ENCODE data around the gene DDRGK1. TPM values are rescaled to one million over a fixed set of nuclear protein-coding genes. Genes with fewer than 3 reads are reported as not detected.

DDRGK1 gene
- total and polyA plus RNA-seq, 4 donors: 23.0 to 79.0 (median 63.2) TPM

DNA sequence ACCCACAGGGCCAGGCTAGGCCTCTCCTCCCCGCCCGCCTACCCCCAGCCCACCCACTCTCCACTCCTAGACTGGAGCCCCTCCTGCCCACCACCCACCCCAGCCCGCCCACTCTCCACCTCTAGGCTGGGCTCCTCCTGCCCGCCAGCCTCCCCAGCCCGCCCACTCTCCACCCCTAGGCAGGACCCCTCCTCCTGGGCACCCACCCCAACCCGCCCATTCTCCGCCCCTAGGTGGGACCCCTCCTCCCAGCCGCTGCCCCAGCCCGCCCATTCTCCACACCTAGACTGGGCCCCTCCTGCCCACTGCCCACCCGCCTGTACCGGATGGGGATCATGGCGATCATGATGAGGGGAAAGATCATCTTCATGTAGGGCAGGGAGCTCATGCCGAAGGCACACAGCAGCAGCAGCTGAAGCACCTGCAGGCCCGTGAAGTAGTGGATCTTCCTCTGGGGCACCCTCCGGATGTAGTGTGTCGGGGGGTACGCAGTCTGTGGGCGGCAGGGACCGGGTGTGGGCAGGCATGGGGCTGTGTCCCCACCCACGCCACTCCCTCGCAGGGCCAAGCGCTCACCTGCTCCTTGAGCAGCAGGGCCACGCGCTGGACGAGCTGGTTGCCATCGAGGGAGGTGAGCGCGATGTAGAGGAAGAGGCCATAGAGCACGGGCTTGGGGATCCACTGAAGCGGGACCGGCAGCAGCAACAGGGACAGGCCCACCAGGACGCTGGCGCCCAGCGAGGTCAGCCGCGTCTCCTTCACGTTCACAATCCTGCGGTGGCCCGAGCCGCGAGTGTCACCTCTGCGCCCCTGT, 23.7 kb upstream of the DDRGK1 start:
- no peak overlapping the region for H3K27ac ChIP-seq (ENCODE audit: low read depth, low read length)
- H3K36me3 ChIP-seq (ENCODE audit: control insufficient read depth, insufficient read depth, low read length): peaks cover 40% of the 10 kb centered on the region
- no peak for DNase-seq (ENCODE audit: low read depth in 4 of 6, low spot score in 6 of 6)
- WGBS (ENCODE audit: insufficient coverage): 87% methylated on average over 33 of the region's 42 CpGs
- no peaks in the 10 kb centered on the region for H3K27me3 ChIP-seq (ENCODE audit: control insufficient read depth, insufficient read depth, low read length)
- H3K9me3 ChIP-seq (ENCODE audit: control insufficient read depth, insufficient read depth, low read length): no peaks in the 10 kb centered on the region
- no peak overlapping the region for H3K4me3 ChIP-seq (ENCODE audit: low read depth, low read length)
- no peaks in the 10 kb centered on the region for H3K4me1 ChIP-seq (ENCODE audit: control insufficient read depth, insufficient read depth, low read length)

DNA sequence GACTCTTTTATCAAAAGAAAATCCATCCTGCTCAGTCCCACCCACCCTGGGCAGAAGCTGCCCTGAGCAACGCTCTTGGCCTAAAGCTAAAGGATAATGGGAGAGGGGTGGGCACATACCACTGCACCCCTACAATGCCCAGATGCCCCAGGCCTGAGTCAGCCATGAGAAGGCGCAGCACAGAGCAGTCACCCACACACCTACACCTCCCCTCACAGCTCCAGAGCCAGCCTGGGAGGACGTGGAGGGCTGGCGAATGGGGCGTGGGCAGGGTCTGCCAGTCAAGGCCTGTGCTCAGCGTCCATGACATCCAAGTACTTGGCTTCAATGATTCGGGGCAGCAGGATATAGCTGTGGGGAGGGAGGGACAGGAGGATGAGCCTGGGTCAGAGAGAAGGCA, 23.0 kb upstream of the DDRGK1 start:
- WGBS (ENCODE audit: insufficient coverage): 63% methylated on average over 2 of the region's 7 CpGs

DNA sequence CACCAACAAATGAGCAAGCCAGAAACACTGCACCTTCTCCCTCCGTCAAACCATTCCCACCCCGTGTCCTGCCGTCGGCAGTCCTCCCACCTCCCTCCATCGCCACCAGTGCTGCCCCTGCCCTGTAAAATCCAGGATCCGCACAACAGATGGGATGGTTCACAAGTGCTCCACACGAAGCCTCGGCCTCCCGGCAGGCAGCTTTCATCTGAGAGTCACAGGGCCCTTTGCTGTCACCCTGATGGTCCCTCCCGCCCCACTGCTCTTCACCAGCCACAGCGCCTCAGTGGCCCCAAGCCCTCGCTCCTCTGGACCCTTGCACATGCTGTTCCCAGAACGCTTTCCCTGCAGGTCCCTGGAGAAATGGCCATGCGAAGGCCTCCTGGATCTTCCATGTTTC, 22.4 kb upstream of the DDRGK1 start:
- H3K36me3 ChIP-seq (ENCODE audit: control insufficient read depth, insufficient read depth, low read length): peaks cover 53% of the 10 kb centered on the region
- WGBS (ENCODE audit: insufficient coverage): 94% methylated on average over 14 of the region's 14 CpGs

More for the DNA sequence above, 23.0 kb upstream of the DDRGK1 start:
- DNase-seq (ENCODE audit: low read depth in 4 of 6, low spot score in 6 of 6): no peak
- H3K27me3 ChIP-seq (ENCODE audit: control insufficient read depth, insufficient read depth, low read length): no peaks in the 10 kb centered on the region
- peaks cover 46% of the 10 kb centered on the region for H3K36me3 ChIP-seq (ENCODE audit: control insufficient read depth, insufficient read depth, low read length)
- H3K4me1 ChIP-seq (ENCODE audit: control insufficient read depth, insufficient read depth, low read length): peaks cover 3% of the 10 kb centered on the region
- H3K4me3 ChIP-seq (ENCODE audit: low read depth, low read length): no peak overlapping the region
- H3K27ac ChIP-seq (ENCODE audit: low read depth, low read length): no peak overlapping the region
- no peaks in the 10 kb centered on the region for H3K9me3 ChIP-seq (ENCODE audit: control insufficient read depth, insufficient read depth, low read length)

DNA sequence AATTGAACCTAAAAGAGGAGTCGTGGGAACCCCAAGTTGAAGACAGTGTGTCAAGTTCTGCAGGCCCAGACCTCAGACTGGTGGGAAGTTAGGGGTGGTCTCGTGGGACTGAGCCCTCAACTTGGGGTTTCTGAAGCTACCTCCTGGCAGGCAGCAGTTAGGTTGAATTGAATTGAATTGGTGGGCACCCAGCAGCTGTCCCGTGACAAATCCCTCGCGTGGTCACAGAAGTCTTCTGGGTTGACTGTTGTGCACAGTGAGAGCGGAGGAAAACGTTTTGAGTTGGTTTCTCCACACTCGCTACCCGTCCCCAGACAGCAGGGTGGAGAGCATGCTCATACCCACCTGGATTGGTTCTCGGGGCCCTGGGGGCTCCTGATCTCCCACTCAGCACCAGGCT, 21.6 kb upstream of the DDRGK1 start:
- Histone ChIP-seq H3K27me3 (ENCODE audit: control insufficient read depth, insufficient read depth, low read length) (no peaks in the 10 kb centered on the region), H3K9me3 (ENCODE audit: control insufficient read depth, insufficient read depth, low read length) (no peaks in the 10 kb centered on the region), H3K4me3 (ENCODE audit: low read depth, low read length) (no peak overlapping the region), H3K36me3 (ENCODE audit: control insufficient read depth, insufficient read depth, low read length) (peaks cover 61% of the 10 kb centered on the region), H3K4me1 (ENCODE audit: control insufficient read depth, insufficient read depth, low read length) (peaks cover 6% of the 10 kb centered on the region), H3K27ac (ENCODE audit: low read depth, low read length) (no peak overlapping the region)
- DNase-seq (ENCODE audit: low read depth in 4 of 6, low spot score in 6 of 6): no peak
- 81% methylated on average over 7 of the region's 10 CpGs for WGBS (ENCODE audit: insufficient coverage)

More for the DNA sequence above, 22.4 kb upstream of the DDRGK1 start:
- Histone ChIP-seq H3K4me3 (ENCODE audit: low read depth, low read length) (no peak overlapping the region), H3K9me3 (ENCODE audit: control insufficient read depth, insufficient read depth, low read length) (no peaks in the 10 kb centered on the region), H3K27me3 (ENCODE audit: control insufficient read depth, insufficient read depth, low read length) (no peaks in the 10 kb centered on the region), H3K27ac (ENCODE audit: low read depth, low read length) (no peak overlapping the region), H3K4me1 (ENCODE audit: control insufficient read depth, insufficient read depth, low read length) (peaks cover 6% of the 10 kb centered on the region)
- no peak for DNase-seq (ENCODE audit: low read depth in 4 of 6, low spot score in 6 of 6)

DNA sequence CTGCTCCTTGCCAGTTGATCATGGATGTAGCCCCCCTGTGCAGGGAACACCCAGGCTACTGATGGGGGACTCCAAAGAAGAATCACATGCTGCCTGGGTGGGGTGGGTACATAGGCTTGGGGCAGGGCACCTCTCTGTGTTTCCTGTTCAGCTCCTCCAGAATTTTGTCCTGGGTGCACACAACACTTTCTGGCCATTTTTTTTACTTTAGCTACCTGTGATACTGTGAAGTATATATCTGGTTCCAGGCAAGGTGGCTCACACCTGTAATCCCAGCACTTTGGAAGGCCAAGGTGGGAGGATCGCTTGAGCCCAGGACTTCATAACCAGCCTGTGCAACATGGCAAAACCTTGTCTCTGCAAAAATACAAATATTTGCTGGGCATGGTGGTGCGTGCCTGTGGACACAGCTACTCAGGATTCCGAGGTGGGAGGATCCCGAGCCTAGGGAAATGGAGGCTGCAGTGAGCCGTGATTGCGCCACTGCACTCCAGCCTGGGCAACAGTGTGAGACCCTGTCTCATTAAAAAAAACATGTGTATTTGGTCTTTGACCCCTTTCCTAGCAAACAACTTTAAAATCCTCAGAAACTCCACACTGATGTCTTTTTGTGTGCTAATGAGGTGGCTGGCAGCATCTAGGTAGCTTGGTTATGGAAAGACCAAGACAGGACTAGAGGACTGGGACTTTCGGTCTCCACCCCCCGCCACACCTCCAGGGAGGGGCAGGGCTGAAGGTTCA, 20.4 kb upstream of the DDRGK1 start:
- no peak for DNase-seq (ENCODE audit: low read depth in 4 of 6, low spot score in 6 of 6)
- Histone ChIP-seq H3K4me3 (ENCODE audit: low read depth, low read length) (no peak overlapping the region), H3K36me3 (ENCODE audit: control insufficient read depth, insufficient read depth, low read length) (peaks cover 69% of the 10 kb centered on the region), H3K9me3 (ENCODE audit: control insufficient read depth, insufficient read depth, low read length) (no peaks in the 10 kb centered on the region), H3K4me1 (ENCODE audit: control insufficient read depth, insufficient read depth, low read length) (peaks cover 6% of the 10 kb centered on the region), H3K27me3 (ENCODE audit: control insufficient read depth, insufficient read depth, low read length) (no peaks in the 10 kb centered on the region), H3K27ac (ENCODE audit: low read depth, low read length) (no peak overlapping the region)
- WGBS (ENCODE audit: insufficient coverage): 91% methylated on average over 4 of the region's 8 CpGs

DNA sequence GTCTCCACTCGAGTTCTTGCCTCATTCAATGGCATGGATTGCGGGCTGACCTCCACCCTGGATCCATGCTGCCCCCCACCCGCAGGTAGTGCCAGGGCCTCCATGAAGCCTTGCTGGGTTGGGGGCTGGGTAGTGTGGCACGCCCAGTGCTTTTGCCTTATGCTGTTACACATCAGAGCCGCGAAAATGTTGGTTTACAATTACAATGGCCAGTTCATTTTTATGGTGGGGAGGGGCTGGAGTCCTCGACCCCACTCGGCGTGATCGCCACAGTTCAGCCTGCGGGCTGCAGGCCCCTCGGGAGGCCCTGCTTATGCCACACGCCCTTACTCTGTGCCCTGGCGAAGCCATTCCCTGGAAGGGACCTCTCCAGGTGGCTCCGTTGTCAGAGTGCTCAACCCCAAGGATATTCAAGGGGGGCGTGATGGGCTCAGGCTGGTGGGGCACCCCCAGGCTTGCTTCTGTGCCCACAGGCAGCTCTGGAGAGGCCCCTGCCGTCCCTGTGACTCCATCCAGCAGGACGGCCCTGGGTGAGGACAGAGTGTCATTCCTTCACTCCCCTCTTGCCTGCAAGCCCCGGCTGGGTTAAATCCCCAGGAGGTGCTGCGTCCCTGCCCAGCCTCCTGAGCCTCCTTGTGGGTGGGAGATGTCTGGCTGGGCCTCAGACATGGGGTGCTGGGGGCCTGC, 19.7 kb upstream of the DDRGK1 start:
- Histone ChIP-seq H3K9me3 (ENCODE audit: control insufficient read depth, insufficient read depth, low read length) (no peaks in the 10 kb centered on the region), H3K4me1 (ENCODE audit: control insufficient read depth, insufficient read depth, low read length) (peaks cover 6% of the 10 kb centered on the region), H3K27ac (ENCODE audit: low read depth, low read length) (no peak overlapping the region), H3K36me3 (ENCODE audit: control insufficient read depth, insufficient read depth, low read length) (peaks cover 69% of the 10 kb centered on the region), H3K4me3 (ENCODE audit: low read depth, low read length) (no peak overlapping the region), H3K27me3 (ENCODE audit: control insufficient read depth, insufficient read depth, low read length) (no peaks in the 10 kb centered on the region)
- 83% methylated on average over 17 of the region's 20 CpGs for WGBS (ENCODE audit: insufficient coverage)
- DNase-seq (ENCODE audit: low read depth in 4 of 6, low spot score in 6 of 6): no peak

DNA sequence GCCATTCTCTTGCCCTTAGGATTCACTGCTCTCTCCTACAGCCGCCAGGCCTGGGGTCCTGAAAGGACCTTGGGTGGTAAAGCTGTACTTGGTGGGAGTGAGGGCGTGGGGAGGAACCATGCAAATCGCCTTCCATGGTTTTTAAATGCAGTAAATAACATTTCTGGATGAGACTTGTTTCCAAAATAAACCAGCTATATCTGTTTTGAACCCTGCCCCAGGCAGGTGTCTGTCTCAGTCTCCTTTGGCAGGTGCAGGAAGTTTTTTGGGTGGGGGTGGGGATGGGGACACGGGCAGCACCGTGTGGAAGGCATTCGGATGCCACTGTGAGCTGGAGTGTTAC, 19.1 kb upstream of the DDRGK1 start:
- no peak overlapping the region for H3K27ac ChIP-seq (ENCODE audit: low read depth, low read length)
- 66% methylated on average over 4 of the region's 6 CpGs for WGBS (ENCODE audit: insufficient coverage)
- no peaks in the 10 kb centered on the region for H3K9me3 ChIP-seq (ENCODE audit: control insufficient read depth, insufficient read depth, low read length)
- peaks cover 8% of the 10 kb centered on the region for H3K4me1 ChIP-seq (ENCODE audit: control insufficient read depth, insufficient read depth, low read length)
- H3K4me3 ChIP-seq (ENCODE audit: low read depth, low read length): no peak overlapping the region
- peaks cover 70% of the 10 kb centered on the region for H3K36me3 ChIP-seq (ENCODE audit: control insufficient read depth, insufficient read depth, low read length)
- no peaks in the 10 kb centered on the region for H3K27me3 ChIP-seq (ENCODE audit: control insufficient read depth, insufficient read depth, low read length)
- DNase-seq (ENCODE audit: low read depth in 4 of 6, low spot score in 6 of 6): no peak

DNA sequence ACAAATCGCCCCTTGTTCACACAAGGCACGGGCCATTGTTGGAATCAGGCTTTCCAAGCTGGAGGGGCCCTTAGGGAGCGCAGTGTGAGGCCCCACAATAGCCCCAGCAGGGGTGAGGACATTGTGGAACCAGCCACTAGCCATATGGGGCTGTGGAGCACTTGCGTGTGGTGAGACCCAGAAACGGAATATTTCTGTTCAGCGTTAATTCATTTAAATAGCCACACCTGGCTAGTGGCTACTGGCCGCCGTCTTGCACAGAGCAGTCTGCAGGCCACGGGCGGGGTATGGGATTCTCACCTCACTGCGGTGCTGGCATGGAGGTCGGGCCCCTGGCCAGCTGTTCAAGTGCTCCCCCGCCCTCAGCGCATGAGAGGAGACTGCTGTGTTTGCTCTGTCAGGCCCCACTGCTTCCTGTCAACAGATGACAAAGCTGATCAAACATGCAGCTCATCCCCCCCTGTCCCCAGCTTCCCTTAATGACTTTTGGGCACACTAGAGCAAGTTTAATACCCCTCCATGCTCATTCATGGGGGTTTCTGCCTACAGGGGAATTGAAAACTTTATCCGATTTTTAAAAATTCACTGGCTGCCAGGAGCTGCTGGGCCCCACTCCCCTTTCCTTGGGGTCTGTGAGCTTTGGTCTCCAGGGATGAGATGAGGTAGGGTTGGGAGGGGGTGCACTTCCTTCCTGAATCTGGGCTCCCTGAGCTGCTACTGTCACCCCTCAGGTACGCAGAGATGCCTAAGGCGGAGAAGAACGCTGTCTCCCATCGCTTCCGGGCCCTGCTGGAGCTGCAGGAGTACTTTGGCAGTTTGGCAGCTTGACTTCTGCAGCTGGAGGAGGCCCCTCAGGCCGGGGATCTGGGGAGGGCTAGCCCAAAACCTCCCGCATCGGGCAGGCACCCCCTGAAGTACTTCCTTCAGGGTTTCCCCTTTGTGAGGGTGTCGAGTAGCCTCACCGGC, 18.4 kb upstream of the DDRGK1 start:
- no peaks in the 10 kb centered on the region for H3K9me3 ChIP-seq (ENCODE audit: control insufficient read depth, insufficient read depth, low read length)
- no peak overlapping the region for H3K27ac ChIP-seq (ENCODE audit: low read depth, low read length)
- H3K4me1 ChIP-seq (ENCODE audit: control insufficient read depth, insufficient read depth, low read length): peaks cover 14% of the 10 kb centered on the region
- no peak for DNase-seq (ENCODE audit: low read depth in 4 of 6, low spot score in 6 of 6)
- H3K36me3 ChIP-seq (ENCODE audit: control insufficient read depth, insufficient read depth, low read length): peaks cover 69% of the 10 kb centered on the region
- H3K4me3 ChIP-seq (ENCODE audit: low read depth, low read length): no peak overlapping the region
- 78% methylated on average over 24 of the region's 25 CpGs for WGBS (ENCODE audit: insufficient coverage)
- no peaks in the 10 kb centered on the region for H3K27me3 ChIP-seq (ENCODE audit: control insufficient read depth, insufficient read depth, low read length)

Data from spinal cord (tissue), 10 donors.